NCI-H2029 (cell line): ENCODE measurements around the gene MAP2K3.
"Not testable (repeated sequence)": the region's sequence is repeated elsewhere in the genome, so short reads cannot be mapped to it uniquely, and the experiment has no call there.

Experiments used
- DNase-seq: peaks from one replicate; lab custom pipeline; 2025; lab: John Stamatoyannopoulos, UW

Gene MAP2K3

GRCh38 chr17:21328778-21329177 lies 44.3 kb downstream of the MAP2K3 start:
- DNase-seq = not testable (repeated sequence)

- no peak for DNase-seq
Observed at GRCh38 chr17:21330436-21331160, 46.1 kb downstream of the MAP2K3 start.

DNA sequence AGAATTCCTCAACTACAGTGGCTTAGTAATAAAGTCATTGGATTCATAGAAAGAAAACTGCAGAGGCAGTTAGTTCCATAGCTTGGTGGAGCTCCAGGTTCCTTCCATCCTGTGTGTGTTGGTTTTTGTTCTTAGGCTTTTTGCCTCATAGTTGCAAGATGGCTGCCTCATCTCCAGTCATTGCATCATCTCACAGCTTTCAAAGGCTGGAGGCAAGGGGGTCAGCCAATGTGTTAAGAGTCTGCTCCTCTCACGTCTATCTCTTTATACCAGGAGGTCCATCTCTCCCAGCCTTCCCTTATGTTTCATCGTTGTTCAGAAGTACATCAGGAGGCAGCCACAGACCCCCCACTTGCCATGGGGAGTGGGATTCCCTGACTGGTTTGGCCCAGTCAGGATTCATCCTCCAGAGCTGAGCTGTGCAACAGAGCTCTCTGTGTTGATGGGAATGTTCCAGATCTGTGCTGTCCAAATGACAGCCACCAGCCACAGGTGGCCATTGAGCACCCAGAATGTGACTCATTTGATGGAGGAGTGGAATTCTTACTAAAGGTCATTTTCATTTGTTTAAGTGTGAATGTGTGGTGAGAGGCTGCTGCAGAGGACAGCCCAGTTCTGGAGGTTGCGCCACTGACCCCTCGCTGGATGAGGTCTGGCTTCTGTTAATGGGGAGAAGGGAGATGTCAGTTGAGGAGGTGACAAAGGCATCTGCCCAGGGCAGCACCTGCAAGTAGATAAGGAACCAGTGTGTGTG lies 52.2 kb downstream of the MAP2K3 start:
- DNase-seq = not testable (repeated sequence)

DNA sequence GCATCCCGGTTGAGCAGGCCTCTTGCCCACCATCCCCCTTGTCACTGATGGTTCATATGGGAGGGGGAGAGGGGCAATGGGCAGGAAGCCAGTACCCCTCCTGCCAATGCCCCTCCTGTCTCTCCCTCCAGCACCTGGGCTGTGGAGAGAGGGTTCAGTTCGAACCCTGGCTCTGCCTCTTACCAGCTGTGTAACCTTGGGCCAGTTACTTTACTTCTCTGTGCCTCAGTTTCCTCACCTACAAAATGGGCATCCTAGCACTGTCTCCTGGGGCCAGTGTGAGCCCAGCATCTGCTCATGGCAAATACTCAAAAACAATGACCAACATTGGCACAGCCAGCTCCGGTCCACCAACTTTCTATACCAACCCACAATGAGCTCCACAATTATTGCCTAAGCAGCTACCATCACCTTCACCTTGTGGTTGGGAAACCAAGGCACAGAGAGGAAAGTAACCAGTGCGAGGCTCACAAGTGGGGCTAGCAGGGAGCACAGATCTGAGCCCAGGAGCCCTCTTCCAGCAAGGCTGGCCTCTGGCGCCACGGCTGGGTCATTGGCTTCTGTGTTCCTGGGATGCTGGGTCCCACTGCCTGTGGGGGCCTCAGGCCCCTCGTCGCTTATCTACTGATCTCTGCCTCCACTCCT lies 53.6 kb downstream of the MAP2K3 start:
- DNase-seq = not testable (repeated sequence)

DNA sequence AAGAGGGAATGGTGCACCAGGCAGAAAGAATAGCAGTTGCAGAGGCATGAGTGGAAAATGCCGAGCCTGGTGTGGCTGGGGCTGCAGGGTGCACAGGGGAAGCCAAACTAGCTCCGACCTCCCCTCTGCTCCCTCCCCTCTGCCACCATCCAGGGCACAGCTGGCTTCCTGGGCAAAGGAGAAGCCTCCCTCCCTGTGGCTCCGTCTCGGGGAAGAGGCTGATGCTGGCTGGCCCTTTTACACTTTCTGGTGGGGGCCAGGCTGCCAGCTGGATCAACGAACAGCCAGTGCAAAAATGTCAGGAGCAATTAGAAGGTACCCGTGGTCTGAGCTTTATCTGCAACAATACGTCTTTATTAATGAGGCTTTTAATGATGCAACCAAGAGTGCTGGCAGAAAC lies 54.5 kb downstream of the MAP2K3 start:
- no peak for DNase-seq

- DNase-seq = not testable (repeated sequence)
Observed at GRCh38 chr17:21339571-21339970, 55.1 kb downstream of the MAP2K3 start.

DNA sequence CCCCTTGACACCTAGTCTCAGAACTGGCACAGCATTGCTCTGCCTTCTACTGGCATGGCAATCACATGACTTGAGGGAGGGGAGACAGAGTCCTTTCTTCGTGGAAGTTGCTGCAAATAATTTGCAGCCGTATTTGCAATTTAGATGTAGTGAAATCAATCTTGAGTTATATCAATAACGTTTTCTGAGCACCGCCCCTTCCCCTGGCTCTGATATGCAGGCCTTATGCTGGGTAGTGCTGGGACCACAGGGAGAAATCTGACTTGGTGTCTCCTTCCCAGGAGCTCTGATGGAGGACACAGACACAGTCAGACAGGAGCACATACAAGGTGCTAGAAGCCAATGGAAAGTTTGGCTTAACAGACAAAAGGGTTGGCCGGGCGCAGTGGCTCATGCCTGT lies 55.9 kb downstream of the MAP2K3 start:
- not testable (repeated sequence) for DNase-seq

DNA sequence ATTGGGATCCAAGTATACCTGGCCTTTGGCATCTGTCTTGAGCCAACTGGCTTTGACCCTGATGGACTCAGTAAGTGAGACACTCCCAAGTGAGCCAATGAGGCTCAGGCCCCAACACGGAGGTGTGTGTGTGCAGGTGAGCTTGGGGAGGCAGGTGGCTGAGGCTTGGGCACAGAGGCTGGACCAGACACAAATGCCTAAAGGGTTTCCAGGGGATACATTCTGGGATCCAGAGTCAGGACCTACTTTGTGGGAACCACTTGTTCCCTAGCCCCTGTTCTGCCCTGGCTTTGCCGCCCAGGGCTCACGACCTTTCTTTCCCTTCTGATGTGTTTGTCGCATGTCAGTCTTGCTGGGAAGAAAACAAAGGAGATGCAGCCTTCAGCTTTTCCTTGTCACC lies 56.8 kb downstream of the MAP2K3 start:
- not testable (repeated sequence) for DNase-seq

DNA sequence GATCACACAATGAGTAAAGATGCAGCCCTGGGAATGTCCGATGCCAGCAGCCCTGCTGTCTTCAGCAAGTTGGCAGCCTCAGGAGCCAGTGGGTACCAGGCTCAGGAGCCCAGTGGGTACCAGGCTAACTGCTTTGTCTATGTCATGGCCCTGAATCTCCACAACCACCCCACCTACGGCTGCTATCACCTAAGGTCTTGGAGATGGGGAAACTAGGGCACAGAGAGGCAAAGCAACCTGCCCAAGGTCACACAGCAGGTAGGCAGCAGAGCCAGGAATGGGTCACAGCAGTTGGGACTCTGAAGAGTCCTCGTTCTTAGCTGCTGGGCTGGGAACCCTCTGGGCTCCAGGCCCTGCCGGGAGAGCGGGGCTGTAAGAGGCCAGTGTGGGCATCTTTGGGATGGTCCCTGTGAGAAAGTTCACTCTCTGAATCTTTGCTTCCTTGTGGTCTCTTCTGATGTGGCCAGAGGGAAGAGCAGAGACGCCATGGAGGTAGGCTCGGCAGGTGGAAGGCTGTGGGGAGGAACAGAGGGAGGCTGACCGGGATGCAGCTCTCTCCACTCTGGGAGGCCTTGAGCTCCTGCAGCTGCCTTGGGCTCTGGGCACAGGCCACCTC lies 57.5 kb downstream of the MAP2K3 start:
- not testable (repeated sequence) for DNase-seq

GRCh38 chr17:21343061-21343949 lies 58.8 kb downstream of the MAP2K3 start:
- DNase-seq = not testable (repeated sequence)

DNA sequence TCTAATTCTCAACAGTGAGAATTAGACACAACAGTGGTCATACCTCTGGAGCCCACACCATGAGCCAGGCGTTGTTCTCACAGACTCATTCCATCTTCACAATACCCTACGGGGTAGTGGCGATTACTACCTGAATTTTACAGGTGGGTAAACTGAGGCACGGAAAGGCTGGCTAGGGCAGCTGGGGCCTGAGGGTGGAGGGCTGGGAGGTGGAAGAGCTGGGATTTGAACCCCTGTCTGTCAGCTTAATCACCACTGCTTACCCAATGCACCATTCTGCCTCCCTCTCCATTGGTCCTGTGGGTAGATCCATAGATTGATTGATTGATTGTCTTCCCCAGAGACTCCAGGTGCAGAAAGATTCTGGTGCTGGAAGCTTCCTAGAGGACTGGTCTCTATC lies 60.3 kb downstream of the MAP2K3 start:
- DNase-seq = not testable (repeated sequence)

- DNase-seq = no peak
Observed at GRCh38 chr17:21345236-21345635, 60.7 kb downstream of the MAP2K3 start.

DNA sequence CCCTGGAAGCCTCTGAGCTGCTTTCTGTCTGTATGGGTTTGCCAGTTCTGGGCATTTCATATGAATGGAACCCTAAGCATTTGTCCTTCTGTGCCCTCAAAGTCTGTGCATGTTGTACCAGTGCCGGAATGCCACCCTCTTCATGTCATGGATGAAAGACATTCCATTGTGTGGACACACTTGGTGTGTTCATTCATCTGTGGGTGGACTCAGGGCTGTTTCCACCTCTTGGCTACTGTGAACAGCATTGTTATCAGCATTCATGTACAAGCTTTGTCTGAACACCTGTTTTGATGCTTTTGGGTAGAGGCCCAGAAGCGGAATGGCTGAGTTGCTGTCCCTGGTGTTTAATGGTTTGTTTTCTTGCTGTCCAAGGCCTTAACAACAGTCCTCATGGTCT lies 61.6 kb downstream of the MAP2K3 start:
- DNase-seq = not testable (repeated sequence)

DNA sequence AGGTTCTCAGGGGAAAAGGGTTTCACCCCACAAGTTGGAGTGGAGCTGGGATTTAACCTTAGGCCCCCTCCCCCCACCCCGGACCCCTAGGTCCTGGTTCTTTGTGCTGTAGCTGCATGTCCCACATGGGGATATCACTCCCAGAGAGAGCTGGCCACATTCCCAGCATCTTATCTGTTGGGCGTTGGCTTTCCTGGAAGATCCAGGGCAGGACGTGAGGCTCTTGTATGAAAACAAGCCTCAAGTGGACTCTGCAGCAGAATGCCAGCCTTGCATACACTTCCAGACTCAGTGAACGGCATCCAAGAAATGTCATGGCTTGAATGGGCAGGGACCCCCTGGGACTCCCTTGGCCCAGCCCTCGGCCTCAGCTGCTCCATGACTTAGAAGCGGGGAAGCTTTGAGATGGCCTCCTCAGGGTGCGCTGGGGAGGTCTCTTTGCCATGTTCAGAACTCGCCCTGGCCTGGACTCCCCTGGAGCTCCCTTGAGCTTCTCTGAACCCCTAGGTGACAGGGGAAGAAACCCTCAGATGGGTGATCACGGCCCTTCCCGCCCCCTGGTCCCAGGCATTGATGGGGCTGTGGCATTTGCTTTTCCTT lies 62.2 kb downstream of the MAP2K3 start:
- not testable (repeated sequence) for DNase-seq

- DNase-seq = not testable (repeated sequence)
Observed at GRCh38 chr17:21347660-21348059, 63.1 kb downstream of the MAP2K3 start.

- DNase-seq = not testable (repeated sequence)
Observed at GRCh38 chr17:21348081-21348925, 63.8 kb downstream of the MAP2K3 start.

DNA sequence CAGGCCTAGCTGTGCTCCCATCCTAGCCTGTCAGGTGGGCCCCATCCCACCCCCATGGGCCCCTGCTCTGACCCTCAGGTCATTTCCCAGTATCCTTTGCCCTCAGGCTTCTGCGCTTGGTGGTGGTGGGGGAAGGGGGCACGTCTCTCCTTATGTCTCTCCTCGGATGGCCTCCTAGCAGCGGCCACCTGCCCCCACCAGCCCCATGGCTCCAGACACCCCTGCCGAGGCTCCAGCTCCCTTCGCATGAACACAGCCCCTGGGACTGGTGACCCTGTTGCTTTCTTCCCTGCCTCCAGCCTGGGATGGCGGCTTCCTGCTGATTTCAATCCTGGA lies 64.4 kb downstream of the MAP2K3 start:
- DNase-seq = not testable (repeated sequence)

GRCh38 chr17:21349358-21350050 lies 65.0 kb downstream of the MAP2K3 start:
- DNase-seq = not testable (repeated sequence)

DNA sequence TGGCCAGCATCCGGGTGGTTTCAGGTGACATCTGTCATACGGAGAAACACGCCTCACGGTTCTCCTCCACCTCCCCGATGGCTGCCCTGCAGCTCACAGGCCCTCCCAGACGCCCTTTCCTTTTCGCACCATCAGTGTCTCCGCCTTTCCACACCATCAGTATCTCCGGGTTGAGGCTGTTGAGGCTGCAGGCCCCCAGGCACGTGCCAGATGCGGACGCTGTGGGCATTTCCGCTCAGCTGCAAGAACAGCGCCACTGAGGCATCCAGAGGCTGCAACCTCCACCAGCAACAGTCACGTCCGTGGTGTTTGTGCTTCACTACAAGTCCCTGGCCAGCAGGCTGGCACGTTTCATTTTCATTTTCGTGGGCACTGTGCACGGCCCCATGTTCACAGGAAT lies 66.0 kb downstream of the MAP2K3 start:
- DNase-seq = not testable (repeated sequence)
